ENCODE data around the gene ERCC6. TPM values are rescaled to one million over a fixed set of nuclear protein-coding genes. Genes with fewer than 3 reads are reported as not detected.

ERCC6 gene
- total and polyA plus RNA-seq, 10 of the 15 experiments (the other 5 are each of a cell fraction or from before 2014, with no cell fraction given), result 4.3 to 15.6 (median 7.8) TPM

DNA sequence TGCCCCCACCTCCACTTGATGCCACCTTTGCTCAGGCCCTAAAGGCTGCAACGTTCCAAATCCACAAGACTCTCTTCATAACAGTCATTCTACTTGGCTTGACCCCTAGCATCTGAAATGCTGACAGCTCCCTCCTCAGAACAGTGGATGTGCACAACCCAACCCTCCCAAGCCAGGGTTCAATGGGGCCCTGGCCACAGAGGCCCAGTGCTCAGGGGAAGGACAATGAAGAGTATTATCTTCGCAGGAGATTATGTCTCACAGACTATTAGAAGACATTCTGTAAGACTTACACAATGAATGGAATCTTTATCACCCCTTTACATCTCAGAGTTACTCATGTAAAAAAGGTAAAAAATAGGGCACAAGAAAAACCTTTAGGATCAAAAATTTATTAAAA lies 20.4 kb downstream of the ERCC6 start:
- Histone ChIP-seq H4K20me1 (ENCODE audit: control insufficient read depth, insufficient read depth) (0 out of 2 replicates have a peak, but pooled peaks cover 3% of the 10 kb centered on the region), H3K4me1 (ENCODE audit: control insufficient read depth, insufficient read depth, low read length) (no peaks in the 10 kb centered on the region), H3K4me2 (ENCODE audit: control insufficient read depth, insufficient read depth) (no peak overlapping the region), H3K4me3 (no peak overlapping the region), H3K27ac (ENCODE audit: control insufficient read depth, insufficient read depth) (no peak overlapping the region), H3K36me3 (ENCODE audit: control insufficient read depth in 2 of 2, insufficient read depth in 2 of 2, low read length in 1 of 2) (peaks cover 1 to 3% of the 10 kb centered on the region in 2 experiments; a peak in 3 of 4 replicates), H3K79me2 (ENCODE audit: control insufficient read depth, insufficient read depth, low read length) (no peaks in the 10 kb centered on the region), H3K9me3 (replicated peaks; ENCODE audit: control insufficient read depth, insufficient read depth, low read length) (no peaks in the 10 kb centered on the region), H3K27me3 (replicated peaks in 1 of 2; ENCODE audit: control insufficient read depth in 2 of 2, insufficient read depth in 2 of 2, low read length in 1 of 2) (no peaks in the 10 kb centered on the region), H3K9ac (ENCODE audit: control insufficient read depth, insufficient read depth, low read length) (no peak overlapping the region), H2AFZ (ENCODE audit: control insufficient read depth, low read depth, low read length) (no peak overlapping the region)
- SMC1A ChIA-PET (ENCODE audit: uncharacterized antibody, unreplicated experiment), result interaction anchor here (0.8 to 2.5 kb wide), 7 partner anchors 9 to 860 kb away, joined by 3 to 17 read pairs (median 4); no protein-coding TSS in a partner anchor
- RAD21 ChIA-PET (ENCODE audit: unreplicated experiment), result interaction anchor here (1.1 to 2.1 kb wide), 3 partner anchors 16 to 110 kb away, joined by 3 to 18 read pairs (median 8); no protein-coding TSS in a partner anchor
- 89% methylated on average over 2 of the region's 2 CpGs for WGBS (ENCODE audit: insufficient coverage, insufficient replicate concordance, low lambda C conversion rate, missing lambda C conversion rate)
- in situ Hi-C loops (cut with MboI) (loop anchor here (5.0 to 25.0 kb wide), 3 partner anchors 101 to 781 kb away; no protein-coding TSS in a partner anchor), intact Hi-C loops (cut with micrococcal nuclease; ENCODE audit: unreplicated experiment) (loop anchor here (2.0 to 10.0 kb wide), 4 partner anchors 214 to 964 kb away; no protein-coding TSS in a partner anchor)
- no TSS peak for BruUV-seq (replicated peaks)
- FAIRE-seq (no peak), DNase-seq (ENCODE audit: low read depth, low spot score) (no peak), ATAC-seq (no peak)
- POLR2A ChIA-PET, result no interaction called here
- CTCF ChIA-PET, result interaction anchor here (1.0 to 6.5 kb wide), 17 partner anchors 9 to 861 kb away, joined by 3 to 78 read pairs (median 4); partner anchors contain the start of gene ERCC6
- TF ChIP-seq IRF5 (IDR thresholded peaks at IDR 0.05; ENCODE audit: borderline replicate concordance) (no peak), BCLAF1 (IDR thresholded peaks at IDR 0.05) (no peak), E4F1 (IDR thresholded peaks at IDR 0.05; ENCODE audit: borderline replicate concordance, partially characterized antibody) (no peak), ATF7 (IDR thresholded peaks at IDR 0.05; ENCODE audit: low read depth) (no peak), RB1 (IDR thresholded peaks at IDR 0.05; ENCODE audit: borderline replicate concordance) (no peak), YY1 (IDR thresholded peaks at IDR 0.05; ENCODE audit: low read depth, low read length) (no peak), BHLHE40 (IDR thresholded peaks at IDR 0.05; ENCODE audit: borderline replicate concordance in 1 of 2, low read depth in 2 of 2, low read length in 1 of 2) (no peak), TARDBP (IDR thresholded peaks at IDR 0.05; ENCODE audit: borderline replicate concordance) (no peak), TCF7 (IDR thresholded peaks at IDR 0.05; ENCODE audit: borderline replicate concordance) (no peak), CBX5 (IDR thresholded peaks at IDR 0.05; ENCODE audit: low read depth) (no peak), BCL3 (IDR thresholded peaks at IDR 0.05; ENCODE audit: borderline replicate concordance, insufficient read depth, low read depth, low read length, poor library complexity, severe bottlenecking) (no peak), NFXL1 (IDR thresholded peaks at IDR 0.05; ENCODE audit: borderline replicate concordance) (no peak), NR2F1 (conservative IDR thresholded peaks at IDR 0.05) (no peak)
- TF ChIP-seq, protein P1, sequence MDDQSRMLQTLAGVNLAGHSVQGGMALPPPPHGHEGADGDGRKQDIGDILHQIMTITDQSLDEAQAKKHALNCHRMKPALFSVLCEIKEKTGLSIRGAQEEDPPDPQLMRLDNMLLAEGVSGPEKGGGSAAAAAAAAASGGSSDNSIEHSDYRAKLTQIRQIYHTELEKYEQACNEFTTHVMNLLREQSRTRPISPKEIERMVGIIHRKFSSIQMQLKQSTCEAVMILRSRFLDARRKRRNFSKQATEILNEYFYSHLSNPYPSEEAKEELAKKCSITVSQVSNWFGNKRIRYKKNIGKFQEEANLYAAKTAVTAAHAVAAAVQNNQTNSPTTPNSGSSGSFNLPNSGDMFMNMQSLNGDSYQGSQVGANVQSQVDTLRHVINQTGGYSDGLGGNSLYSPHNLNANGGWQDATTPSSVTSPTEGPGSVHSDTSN (IDR thresholded peaks at IDR 0.05; ENCODE audit: insufficient replicate concordance, low read depth, low read length), result no peak

All from GM12878 (cell line).